Vagina (tissue), 2 donors: ENCODE data around the gene DMBX1.

Experiments
- CTCF ChIP-seq, 3 experiments: fragments of 450-650 bp in 2 of 3; fragments of 200-600 bp in 1 of 3; sonication (generic) in 1 of 3; IDR thresholded peaks; one replicate each; pipeline ENCODE4 v1.5.1; 2017 to 2019; ENCODE audit warnings: antibody characterized with exemption in 3 of 3, mild to moderate bottlenecking in 2 of 3, moderate library complexity in 2 of 3
- POLR2A ChIP-seq, 2 donors: fragments of 450-650 bp; IDR thresholded peaks; one replicate each; pipeline ENCODE4 v1.6.1; 2017; ENCODE audit warnings: antibody characterized with exemption in 2 of 2, mild to moderate bottlenecking in 2 of 2, moderate library complexity in 2 of 2
- POLR2AphosphoS5 ChIP-seq, 2 donors: sonication (generic); formaldehyde crosslinking; IDR thresholded peaks; one replicate each; pipeline ENCODE4 v1.9.0; 2017; ENCODE audit warnings: antibody characterized with exemption in 2 of 2, mild to moderate bottlenecking in 2 of 2, low read depth in 1 of 2; ENCODE audit not compliant: insufficient read depth in 1 of 2

GRCh38 chr1:46456411-46456963, 33.1 kb upstream of the DMBX1 start:
- TF ChIP-seq CTCF (IDR thresholded peaks at IDR 0.05) (no peak), POLR2A (IDR thresholded peaks at IDR 0.05) (no peak), POLR2AphosphoS5 (IDR thresholded peaks at IDR 0.05; ENCODE audit: insufficient read depth in 1 of 2, low read depth in 1 of 2) (no peak)
